ENCODE measurements around the gene CDC42BPB.

CDC42BPB gene

GRCh38 chr14:103073367-103073875 lies 16.1 kb upstream of the CDC42BPB start:
- DNase-seq (ENCODE audit: low read depth, low spot score) = no peak

- DNase-seq (ENCODE audit: low read depth, low spot score) = peak; percentile 14
These were observed 15.4 kb upstream of the CDC42BPB start for GRCh38 chr14:103072595-103073366.

- peak; percentile 22 for DNase-seq (ENCODE audit: low read depth, low spot score)
These were observed 14.3 kb upstream of the CDC42BPB start for GRCh38 chr14:103071544-103072251.

- DNase-seq (ENCODE audit: low read depth, low spot score) = peak; percentile 18
These were observed 13.7 kb upstream of the CDC42BPB start for GRCh38 chr14:103070971-103071542.

- DNase-seq (ENCODE audit: low read depth, low spot score) = no peak
These were observed 13.0 kb upstream of the CDC42BPB start for GRCh38 chr14:103070263-103070885.

GRCh38 chr14:103068351-103069073 lies 11.2 kb upstream of the CDC42BPB start:
- DNase-seq (ENCODE audit: low read depth, low spot score) = no peak

GRCh38 chr14:103067231-103067954 lies 10.0 kb upstream of the CDC42BPB start:
- peak; percentile 3 for DNase-seq (ENCODE audit: low read depth, low spot score)

- no peak for DNase-seq (ENCODE audit: low read depth, low spot score)
These were observed 9.1 kb upstream of the CDC42BPB start for GRCh38 chr14:103066399-103066798.

- no peak for DNase-seq (ENCODE audit: low read depth, low spot score)
These were observed 8.5 kb upstream of the CDC42BPB start for GRCh38 chr14:103065861-103066260.

GRCh38 chr14:103064978-103065377 lies 7.6 kb upstream of the CDC42BPB start:
- DNase-seq (ENCODE audit: low read depth, low spot score) = no peak

- no peak for DNase-seq (ENCODE audit: low read depth, low spot score)
These were observed 7.1 kb upstream of the CDC42BPB start for GRCh38 chr14:103064436-103064835.

- DNase-seq (ENCODE audit: low read depth, low spot score) = no peak
These were observed 4.2 kb upstream of the CDC42BPB start for GRCh38 chr14:103061482-103061976.

- DNase-seq (ENCODE audit: low read depth, low spot score) = no peak
These were observed 2.2 kb upstream of the CDC42BPB start for GRCh38 chr14:103059556-103059955.

GRCh38 chr14:103058164-103059055 lies 1.1 kb upstream of the CDC42BPB start:
- DNase-seq (ENCODE audit: low read depth, low spot score) = no peak

- no peak for DNase-seq (ENCODE audit: low read depth, low spot score)
These were observed 349 bp downstream of the CDC42BPB start for GRCh38 chr14:103057028-103057371.

- DNase-seq (ENCODE audit: low read depth, low spot score) = no peak
These were observed 874 bp downstream of the CDC42BPB start for GRCh38 chr14:103056322-103057027.

GRCh38 chr14:103055695-103056094 lies 1.7 kb downstream of the CDC42BPB start:
- DNase-seq (ENCODE audit: low read depth, low spot score) = no peak

GRCh38 chr14:103052407-103052806 lies 4.9 kb downstream of the CDC42BPB start:
- DNase-seq (ENCODE audit: low read depth, low spot score) = no peak

GRCh38 chr14:103050935-103051334 lies 6.4 kb downstream of the CDC42BPB start:
- DNase-seq (ENCODE audit: low read depth, low spot score) = no peak
